Body of pancreas (tissue), 4 donors: ENCODE results near the gene RAF1.
"Not testable (repeated sequence)": the region's sequence is repeated elsewhere in the genome, so short reads cannot be mapped to it uniquely, and the experiment has no call there.

Experiments
- POLR2A ChIP-seq, 3 donors: fragments of 450-650 bp; IDR thresholded peaks; one replicate each; pipeline ENCODE4 v1.6.1; 2016; ENCODE audit warnings: antibody characterized with exemption in 3 of 3, mild to moderate bottlenecking in 2 of 3
- TF ChIP-seq, protein P1 (sequence below), 7 experiments: fragments of 450-650 bp in 4 of 7; fragments of 200-600 bp in 3 of 7; sonication (generic) in 3 of 7; IDR thresholded peaks; one replicate each; pipeline ENCODE4 v1.5.1; 2016 to 2019; ENCODE audit warnings: antibody characterized with exemption in 7 of 7

DNA sequence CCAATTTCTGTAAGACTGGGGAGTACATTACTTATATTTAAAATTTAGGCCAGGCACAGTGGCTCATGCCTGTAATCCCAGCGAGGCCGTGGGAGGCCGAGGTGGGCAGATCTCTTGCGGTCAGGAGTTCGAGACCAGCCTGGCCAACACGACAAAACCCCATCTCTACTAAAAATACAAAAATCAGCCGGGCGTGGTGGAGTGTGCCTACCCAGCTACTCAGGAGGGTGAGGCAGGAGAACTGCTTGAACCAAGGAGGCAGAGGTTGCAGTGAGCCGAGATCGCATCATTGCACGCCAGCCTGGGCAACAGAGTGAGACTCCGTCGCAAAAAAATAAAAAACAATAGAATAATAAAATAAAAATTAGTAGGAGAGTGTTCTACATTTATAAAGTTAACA, 2.5 kb downstream of the RAF1 start:
- TF ChIP-seq, protein P1, sequence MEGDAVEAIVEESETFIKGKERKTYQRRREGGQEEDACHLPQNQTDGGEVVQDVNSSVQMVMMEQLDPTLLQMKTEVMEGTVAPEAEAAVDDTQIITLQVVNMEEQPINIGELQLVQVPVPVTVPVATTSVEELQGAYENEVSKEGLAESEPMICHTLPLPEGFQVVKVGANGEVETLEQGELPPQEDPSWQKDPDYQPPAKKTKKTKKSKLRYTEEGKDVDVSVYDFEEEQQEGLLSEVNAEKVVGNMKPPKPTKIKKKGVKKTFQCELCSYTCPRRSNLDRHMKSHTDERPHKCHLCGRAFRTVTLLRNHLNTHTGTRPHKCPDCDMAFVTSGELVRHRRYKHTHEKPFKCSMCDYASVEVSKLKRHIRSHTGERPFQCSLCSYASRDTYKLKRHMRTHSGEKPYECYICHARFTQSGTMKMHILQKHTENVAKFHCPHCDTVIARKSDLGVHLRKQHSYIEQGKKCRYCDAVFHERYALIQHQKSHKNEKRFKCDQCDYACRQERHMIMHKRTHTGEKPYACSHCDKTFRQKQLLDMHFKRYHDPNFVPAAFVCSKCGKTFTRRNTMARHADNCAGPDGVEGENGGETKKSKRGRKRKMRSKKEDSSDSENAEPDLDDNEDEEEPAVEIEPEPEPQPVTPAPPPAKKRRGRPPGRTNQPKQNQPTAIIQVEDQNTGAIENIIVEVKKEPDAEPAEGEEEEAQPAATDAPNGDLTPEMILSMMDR (IDR thresholded peaks at IDR 0.05) = not testable (repeated sequence)
- TF ChIP-seq POLR2A (IDR thresholded peaks at IDR 0.05) = not testable (repeated sequence)
